PC-9 (cell line): ENCODE measurements around the gene WIPF1. TPM values are rescaled to one million over a fixed set of nuclear protein-coding genes. Genes with fewer than 3 reads are reported as not detected.

Experiments
- BruUV-seq: library from RNA; stranded (reverse); fragments of 400-500 nt; replicated peaks from 2 replicates; lab custom pipeline; 2021; lab: Mats Ljungman, UMichigan
- CTCF ChIA-PET: fragments of 300-600 bp; sonication (Branson Sonifier 250); formaldehyde crosslinking; loops from one replicate; lab custom pipeline; 2022; ENCODE audit warnings: antibody characterized with exemption; lab: Charles Lee
- POLR2A ChIA-PET: fragments of 300-600 bp; sonication (Branson Sonifier 250); formaldehyde crosslinking; loops from one replicate; lab custom pipeline; 2022; ENCODE audit warnings: antibody characterized with exemption; ENCODE audit not compliant: unreplicated experiment; lab: Charles Lee
- DNase-seq, 2 experiments: peaks; one replicate each; pipeline versions ENCODE4 v3.0.0 to v3.0.0-alpha.2; 2015 to 2022; ENCODE audit warnings: mixed read lengths in 1 of 2
- H2AFZ ChIP-seq: fragments of 200-600 bp; sonication (generic); 2 replicates; pipeline ENCODE4 v1.8.1; 2017; ENCODE audit warnings: antibody characterized with exemption
- H3F3A ChIP-seq: fragments of 200-600 bp; sonication (generic); 2 replicates; pipeline ENCODE4 v1.8.1; 2017; ENCODE audit warnings: antibody characterized with exemption, mild to moderate bottlenecking, low read depth; ENCODE audit not compliant: insufficient read depth
- H3K27ac ChIP-seq: fragments of 200-600 bp; sonication (generic); 2 replicates; pipeline ENCODE4 v1.6.1; 2016; ENCODE audit warnings: mixed run types
- H3K27me3 ChIP-seq: fragments of 200-600 bp; sonication (generic); 2 replicates; pipeline ENCODE4 v1.6.1; 2016; ENCODE audit warnings: low read depth, mixed run types; ENCODE audit not compliant: insufficient read depth
- H3K36me3 ChIP-seq: fragments of 200-600 bp; sonication (generic); 2 replicates; pipeline ENCODE4 v1.6.1; 2016; ENCODE audit warnings: low read depth, mixed run types
- H3K4me1 ChIP-seq: fragments of 200-600 bp; sonication (generic); replicated peaks from 2 replicates; pipeline ENCODE4 v1.6.1; 2016; ENCODE audit warnings: mixed run types; ENCODE audit not compliant: insufficient read depth
- H3K4me2 ChIP-seq: fragments of 200-600 bp; sonication (generic); 2 replicates; pipeline ENCODE4 v1.6.1; 2017; ENCODE audit warnings: mixed run types
- H3K4me3 ChIP-seq: fragments of 200-600 bp; sonication (generic); 2 replicates; pipeline ENCODE4 v1.6.1; 2016; ENCODE audit warnings: mixed run types
- H3K79me2 ChIP-seq: fragments of 200-600 bp; sonication (generic); 2 replicates; pipeline ENCODE4 v1.6.1; 2017; ENCODE audit warnings: low read depth, mixed run types
- H3K9me2 ChIP-seq: fragments of 200-600 bp; sonication (generic); 2 replicates; pipeline ENCODE4 v1.8.1; 2017; ENCODE audit warnings: mild to moderate bottlenecking; ENCODE audit not compliant: insufficient read depth
- H3K9me3 ChIP-seq: fragments of 200-600 bp; sonication (generic); 2 replicates; pipeline ENCODE4 v1.8.1; 2016; ENCODE audit warnings: low read depth; ENCODE audit not compliant: insufficient read depth
- H4K20me1 ChIP-seq: fragments of 200-600 bp; sonication (generic); 2 replicates; pipeline ENCODE4 v1.8.1; 2017; ENCODE audit not compliant: insufficient read depth
- EZH2 ChIP-seq: fragments of 200-600 bp; sonication (generic); IDR thresholded peaks from 2 replicates; pipeline ENCODE4 v1.8.0; 2017; ENCODE audit warnings: antibody characterized with exemption, low read depth
- intact Hi-C: fragments of 100-400 bp; cut with micrococcal nuclease; formaldehyde crosslinking; loops from one replicate; pipeline ENCODE4 v1.10.0; 2022; ENCODE audit not compliant: unreplicated experiment
- total RNA-seq: library from RNA; stranded (reverse); gene quantifications from 2 replicates; pipeline ENCODE4 v1.2.3, GENCODE V29; 2021
- TF ChIP-seq, protein P1 (sequence below): fragments of 200-600 bp; sonication (generic); conservative IDR thresholded peaks from 2 replicates; pipeline ENCODE4 v1.6.1; 2017; ENCODE audit warnings: mixed run types, antibody characterized with exemption, mild to moderate bottlenecking, moderate library complexity

Gene WIPF1
- total RNA-seq, 1 experiment from 2014 or later = 0.46 TPM

- intact Hi-C loops = no loop called here
- no peaks in the 10 kb centered on the region for H3K79me2 ChIP-seq
- H3K4me1 ChIP-seq = 0 out of 2 replicates have a peak, but pooled peaks cover 5% of the 10 kb centered on the region
- DNase-seq = no peak
- no TSS peak for BruUV-seq
- no peak overlapping the region for H3K27ac ChIP-seq
- H3K9me3 ChIP-seq = no peaks in the 10 kb centered on the region
- H3K36me3 ChIP-seq = no peaks in the 10 kb centered on the region
- H2AFZ ChIP-seq = no peak overlapping the region
- POLR2A ChIA-PET = no interaction called here
- no peaks in the 10 kb centered on the region for H3K27me3 ChIP-seq
- no peak overlapping the region for H3K4me2 ChIP-seq
- H3K9me2 ChIP-seq = no peaks in the 10 kb centered on the region; the same call in 1 of the 2 replicates
- no peak overlapping the region for H3K4me3 ChIP-seq
- TF ChIP-seq, protein P1, sequence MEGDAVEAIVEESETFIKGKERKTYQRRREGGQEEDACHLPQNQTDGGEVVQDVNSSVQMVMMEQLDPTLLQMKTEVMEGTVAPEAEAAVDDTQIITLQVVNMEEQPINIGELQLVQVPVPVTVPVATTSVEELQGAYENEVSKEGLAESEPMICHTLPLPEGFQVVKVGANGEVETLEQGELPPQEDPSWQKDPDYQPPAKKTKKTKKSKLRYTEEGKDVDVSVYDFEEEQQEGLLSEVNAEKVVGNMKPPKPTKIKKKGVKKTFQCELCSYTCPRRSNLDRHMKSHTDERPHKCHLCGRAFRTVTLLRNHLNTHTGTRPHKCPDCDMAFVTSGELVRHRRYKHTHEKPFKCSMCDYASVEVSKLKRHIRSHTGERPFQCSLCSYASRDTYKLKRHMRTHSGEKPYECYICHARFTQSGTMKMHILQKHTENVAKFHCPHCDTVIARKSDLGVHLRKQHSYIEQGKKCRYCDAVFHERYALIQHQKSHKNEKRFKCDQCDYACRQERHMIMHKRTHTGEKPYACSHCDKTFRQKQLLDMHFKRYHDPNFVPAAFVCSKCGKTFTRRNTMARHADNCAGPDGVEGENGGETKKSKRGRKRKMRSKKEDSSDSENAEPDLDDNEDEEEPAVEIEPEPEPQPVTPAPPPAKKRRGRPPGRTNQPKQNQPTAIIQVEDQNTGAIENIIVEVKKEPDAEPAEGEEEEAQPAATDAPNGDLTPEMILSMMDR = no peak
- TF ChIP-seq EZH2 = no peak
- no peaks in the 10 kb centered on the region for H3F3A ChIP-seq
- no peaks in the 10 kb centered on the region for H4K20me1 ChIP-seq
- CTCF ChIA-PET = no interaction called here
Measured at GRCh38 chr2:174566871-174567270, 30.7 kb downstream of the WIPF1 start.

DNA sequence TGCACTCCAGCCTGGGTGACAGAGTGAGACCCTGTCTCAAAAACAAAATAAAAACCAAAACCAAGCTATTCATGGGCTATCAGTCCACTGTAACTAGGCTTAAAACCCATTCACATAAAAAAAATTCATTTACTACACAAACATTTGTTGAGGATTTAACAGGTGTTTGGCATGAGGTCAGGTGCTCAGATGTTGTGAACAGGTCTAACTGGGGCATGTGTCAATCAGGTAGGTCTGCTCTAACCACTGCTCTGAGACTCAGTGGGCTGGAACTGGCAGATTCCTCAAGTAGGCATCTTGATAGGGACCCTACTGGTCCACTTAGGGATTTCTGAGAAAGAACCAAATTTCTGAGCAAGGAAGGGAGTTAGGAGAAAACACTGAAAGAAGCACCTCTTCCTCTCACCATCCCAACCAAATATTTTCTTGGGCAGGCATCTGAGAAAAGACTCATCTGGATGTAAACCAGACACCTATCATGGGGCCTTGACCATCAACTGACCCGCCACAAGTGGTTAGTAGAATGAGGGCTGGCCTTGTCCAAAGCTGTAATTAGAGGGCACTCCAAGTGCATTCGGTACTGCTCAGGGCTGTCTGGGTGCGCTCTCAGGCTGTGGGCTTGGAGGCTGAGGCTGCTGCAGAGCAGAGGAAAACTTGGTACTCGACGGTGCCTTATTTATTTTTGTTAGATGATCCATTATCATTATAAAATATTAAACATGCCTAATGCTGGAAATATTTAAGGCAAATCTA lies 33.9 kb downstream of the WIPF1 start:
- no TSS peak for BruUV-seq
- TF ChIP-seq, protein P1 = no peak
- TF ChIP-seq EZH2 = no peak
- H3K27me3 ChIP-seq = no peaks in the 10 kb centered on the region
- POLR2A ChIA-PET = no interaction called here
- no peaks in the 10 kb centered on the region for H4K20me1 ChIP-seq
- no peak overlapping the region for H3K4me2 ChIP-seq
- no peaks in the 10 kb centered on the region for H3F3A ChIP-seq
- H3K9me2 ChIP-seq = no peaks in the 10 kb centered on the region
- no peaks in the 10 kb centered on the region for H3K9me3 ChIP-seq
- no peaks in the 10 kb centered on the region for H3K36me3 ChIP-seq
- no peak overlapping the region for H3K27ac ChIP-seq
- H2AFZ ChIP-seq = no peak overlapping the region
- H3K4me1 ChIP-seq = no peaks in the 10 kb centered on the region
- DNase-seq = no peak
- H3K4me3 ChIP-seq = no peak overlapping the region
- intact Hi-C loops = no loop called here
- H3K79me2 ChIP-seq = no peaks in the 10 kb centered on the region
- CTCF ChIA-PET = no interaction called here

GRCh38 chr2:174561972-174562370 lies 35.6 kb downstream of the WIPF1 start:
- Histone ChIP-seq H3K9me3 (no peaks in the 10 kb centered on the region), H3K4me1 (no peaks in the 10 kb centered on the region), H4K20me1 (no peaks in the 10 kb centered on the region), H3K27me3 (no peaks in the 10 kb centered on the region), H3K36me3 (no peaks in the 10 kb centered on the region), H3K9me2 (no peaks in the 10 kb centered on the region), H2AFZ (no peak overlapping the region), H3K27ac (no peak overlapping the region), H3K4me2 (no peak overlapping the region), H3K79me2 (no peaks in the 10 kb centered on the region), H3F3A (no peaks in the 10 kb centered on the region), H3K4me3 (no peak overlapping the region)
- TF ChIP-seq, protein P1 = no peak
- no peak for TF ChIP-seq EZH2
- BruUV-seq = no TSS peak
- CTCF ChIA-PET = interaction anchor here (0.7 kb wide), 1 partner anchor 15 kb away, joined by 3 read pairs; no protein-coding TSS in a partner anchor
- POLR2A ChIA-PET = interaction anchor here (0.6 kb wide), 1 partner anchor 112 kb away, joined by 6 read pairs; no protein-coding TSS in a partner anchor
- no peak for DNase-seq
- intact Hi-C loops = no loop called here
